Neural progenitor cell (in vitro differentiated cells): ENCODE measurements around the gene NTRK3. TPM values are rescaled to one million over a fixed set of nuclear protein-coding genes. Genes with fewer than 3 reads are reported as not detected.

Source experiments
- DNase-seq: peaks from one replicate; pipeline ENCODE4 v3.0.0-alpha.2; 2016; ENCODE audit warnings: low spot score
- H2AFZ ChIP-seq: fragments of 200-600 bp; sonication (generic); replicated peaks from 2 replicates; pipeline ENCODE4 v1.6.1; 2016; ENCODE audit warnings: antibody characterized with exemption
- H3F3A ChIP-seq: fragments of 200-600 bp; sonication (generic); 2 replicates; pipeline ENCODE4 v1.6.1; 2016; ENCODE audit warnings: antibody characterized with exemption, low read depth
- H3K27ac ChIP-seq: fragments of 200-600 bp; sonication (generic); 2 replicates; pipeline ENCODE4 v1.5.1; 2016; ENCODE audit warnings: mild to moderate bottlenecking
- H3K27me3 ChIP-seq: fragments of 200-600 bp; sonication (generic); 2 replicates; pipeline ENCODE4 v1.6.1; 2016; ENCODE audit warnings: mild to moderate bottlenecking, moderate library complexity
- H3K36me3 ChIP-seq: fragments of 200-600 bp; sonication (generic); 2 replicates; pipeline ENCODE4 v1.5.1; 2016
- H3K4me1 ChIP-seq: fragments of 200-600 bp; sonication (generic); 2 replicates; pipeline ENCODE4 v1.6.1; 2016; ENCODE audit warnings: mixed run types
- H3K4me2 ChIP-seq: fragments of 200-600 bp; sonication (generic); 2 replicates; pipeline ENCODE4 v1.6.1; 2016
- H3K4me3 ChIP-seq: fragments of 200-600 bp; sonication (generic); 2 replicates; pipeline ENCODE4 v1.5.1; 2016
- H3K79me2 ChIP-seq: fragments of 200-600 bp; sonication (generic); 2 replicates; pipeline ENCODE4 v1.6.1; 2016; ENCODE audit warnings: low read depth
- H3K9ac ChIP-seq: fragments of 200-600 bp; sonication (generic); 2 replicates; pipeline ENCODE4 v1.6.1; 2016
- H3K9me3 ChIP-seq: fragments of 200-600 bp; sonication (generic); 2 replicates; pipeline ENCODE4 v1.5.1; 2016; ENCODE audit warnings: low read depth
- H4K20me1 ChIP-seq: fragments of 200-600 bp; sonication (generic); 2 replicates; pipeline ENCODE4 v1.6.1; 2016; ENCODE audit warnings: low read depth
- H3K27ac Mint-ChIP-seq: 3 replicates; pipeline ENCODE4 v1.8.0; 2021; ENCODE audit warnings: mixed read lengths
- H3K27me3 Mint-ChIP-seq: 2 replicates; pipeline ENCODE4 v1.8.0; 2022; ENCODE audit warnings: low read depth, mild to moderate bottlenecking, inconsistent platforms, moderate library complexity, mixed read lengths; ENCODE audit not compliant: insufficient read depth
- H3K36me3 Mint-ChIP-seq: 3 replicates; pipeline ENCODE4 v1.8.0; 2021; ENCODE audit warnings: mixed read lengths
- H3K4me1 Mint-ChIP-seq: 3 replicates; pipeline ENCODE4 v1.8.0; 2021; ENCODE audit warnings: mixed read lengths
- H3K4me3 Mint-ChIP-seq: 3 replicates; pipeline ENCODE4 v1.8.0; 2021; ENCODE audit warnings: mild to moderate bottlenecking, moderate library complexity, mixed read lengths
- H3K9me3 Mint-ChIP-seq: 3 replicates; pipeline ENCODE4 v1.8.0; 2020; ENCODE audit warnings: mixed read lengths
- CTCF ChIP-seq: fragments of 200-600 bp; sonication (generic); IDR thresholded peaks from 2 replicates; pipeline ENCODE4 v1.5.1; 2017; ENCODE audit warnings: antibody characterized with exemption, mild to moderate bottlenecking
- EZH2 ChIP-seq: fragments of 200-600 bp; sonication (generic); IDR thresholded peaks from 2 replicates; pipeline ENCODE4 v1.6.1; 2017; ENCODE audit warnings: antibody characterized with exemption, mild to moderate bottlenecking, moderate library complexity
- EZH2phosphoT487 ChIP-seq: fragments of 200-600 bp; sonication (generic); IDR thresholded peaks from 2 replicates; pipeline ENCODE4 v1.6.1; 2017; ENCODE audit warnings: antibody characterized with exemption
- total RNA-seq: library from RNA; depleted of rRNA; stranded (reverse); fragments of >200 nt; gene quantifications from 2 replicates; pipeline ENCODE4 v1.2.3, GENCODE V29; 2015; ENCODE audit warnings: low replicate concordance

Gene NTRK3
- total RNA-seq, 1 donor from 2014 or later: 2.0 TPM

- no peaks in the 10 kb centered on the region for H4K20me1 ChIP-seq
- H3K27ac Mint-ChIP-seq: no peak overlapping the region
- no peaks in the 10 kb centered on the region for H3K9me3 ChIP-seq
- H3K36me3 Mint-ChIP-seq: no peaks in the 10 kb centered on the region
- no peak overlapping the region for H3K4me3 ChIP-seq
- no peak for DNase-seq
- H3K27me3 ChIP-seq: no peaks in the 10 kb centered on the region
- TF ChIP-seq EZH2: no peak
- TF ChIP-seq CTCF: no peak
- TF ChIP-seq EZH2phosphoT487: no peak
- no peak overlapping the region for H3K4me3 Mint-ChIP-seq
- H3K9ac ChIP-seq: no peak overlapping the region
- H3K4me2 ChIP-seq: no peak overlapping the region
- H3K27ac ChIP-seq: no peak overlapping the region
- no peaks in the 10 kb centered on the region for H3K36me3 ChIP-seq
- no peaks in the 10 kb centered on the region for H3K4me1 ChIP-seq
- no peaks in the 10 kb centered on the region for H3F3A ChIP-seq
- no peaks in the 10 kb centered on the region for H3K9me3 Mint-ChIP-seq
- H2AFZ ChIP-seq: no peak overlapping the region
- peaks cover 10% of the 10 kb centered on the region for H3K27me3 Mint-ChIP-seq
- H3K4me1 Mint-ChIP-seq: peaks cover 23% of the 10 kb centered on the region
- no peaks in the 10 kb centered on the region for H3K79me2 ChIP-seq
Observed at GRCh38 chr15:87967951-87968350, 288.6 kb downstream of the NTRK3 start.

DNA sequence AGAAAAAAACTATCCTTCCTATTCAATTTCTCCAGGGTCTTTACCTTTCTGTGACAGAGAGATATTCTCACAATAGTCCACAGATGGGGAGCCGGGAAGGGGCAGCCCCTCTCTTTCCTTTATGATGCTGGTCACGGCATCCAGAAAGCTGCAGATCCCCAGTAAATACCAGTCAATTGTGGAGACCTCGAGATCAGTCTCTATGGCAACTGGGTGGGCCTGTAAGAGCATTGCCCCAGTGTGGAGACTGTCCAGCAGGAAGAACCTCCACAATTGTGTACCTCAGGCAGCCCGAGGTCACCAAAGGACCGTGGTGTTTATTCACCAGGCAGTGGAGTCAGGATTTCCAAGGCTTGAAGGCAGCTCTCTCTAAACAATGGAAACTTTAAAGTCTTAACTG, 291.2 kb downstream of the NTRK3 start:
- H3K4me3 Mint-ChIP-seq: no peak overlapping the region
- no peaks in the 10 kb centered on the region for H3K9me3 ChIP-seq
- no peaks in the 10 kb centered on the region for H4K20me1 ChIP-seq
- H3K9me3 Mint-ChIP-seq: no peaks in the 10 kb centered on the region
- TF ChIP-seq EZH2 (no peak), EZH2phosphoT487 (no peak), CTCF (no peak)
- H3K4me1 ChIP-seq: no peaks in the 10 kb centered on the region
- no peak overlapping the region for H3K27ac ChIP-seq
- no peak for DNase-seq
- H3K4me2 ChIP-seq: no peak overlapping the region
- H3K27me3 ChIP-seq: no peaks in the 10 kb centered on the region
- no peaks in the 10 kb centered on the region for H3K36me3 ChIP-seq
- no peaks in the 10 kb centered on the region for H3K36me3 Mint-ChIP-seq
- no peak overlapping the region for H3K4me3 ChIP-seq
- H3K4me1 Mint-ChIP-seq: peaks cover 41% of the 10 kb centered on the region
- H3K9ac ChIP-seq: no peak overlapping the region
- H3K79me2 ChIP-seq: no peaks in the 10 kb centered on the region
- H3K27me3 Mint-ChIP-seq: peaks cover 18% of the 10 kb centered on the region
- no peak overlapping the region for H3K27ac Mint-ChIP-seq
- no peaks in the 10 kb centered on the region for H3F3A ChIP-seq
- H2AFZ ChIP-seq: no peak overlapping the region

GRCh38 chr15:87962428-87962827, 294.1 kb downstream of the NTRK3 start:
- Histone ChIP-seq H3K4me2 (no peak overlapping the region), H3K27ac (no peak overlapping the region), H2AFZ (no peak overlapping the region), H3F3A (no peaks in the 10 kb centered on the region), H3K9ac (no peak overlapping the region), H3K79me2 (no peaks in the 10 kb centered on the region), H3K9me3 (no peaks in the 10 kb centered on the region), H4K20me1 (no peaks in the 10 kb centered on the region), H3K36me3 (no peaks in the 10 kb centered on the region), H3K4me3 (no peak overlapping the region), H3K4me1 (no peaks in the 10 kb centered on the region), H3K27me3 (no peaks in the 10 kb centered on the region)
- Mint-ChIP-seq H3K27ac (peak overlapping the region; percentile 38), H3K4me3 (peak overlapping the region; percentile 68), H3K9me3 (no peaks in the 10 kb centered on the region), H3K27me3 (peaks cover 38% of the 10 kb centered on the region), H3K36me3 (no peaks in the 10 kb centered on the region), H3K4me1 (peaks cover 41% of the 10 kb centered on the region)
- DNase-seq: no peak
- TF ChIP-seq EZH2: no peak
- TF ChIP-seq EZH2phosphoT487: peak; percentile 35

- Histone ChIP-seq H3K9me3 (no peaks in the 10 kb centered on the region), H3K4me3 (no peak overlapping the region), H3K27ac (no peak overlapping the region), H3K9ac (no peak overlapping the region), H3K79me2 (no peaks in the 10 kb centered on the region), H3K4me1 (no peaks in the 10 kb centered on the region), H2AFZ (no peak overlapping the region), H3K27me3 (no peaks in the 10 kb centered on the region), H4K20me1 (no peaks in the 10 kb centered on the region), H3K4me2 (no peak overlapping the region), H3F3A (no peaks in the 10 kb centered on the region), H3K36me3 (no peaks in the 10 kb centered on the region)
- TF ChIP-seq CTCF (no peak), EZH2phosphoT487 (no peak), EZH2 (no peak)
- H3K36me3 Mint-ChIP-seq: no peaks in the 10 kb centered on the region
- peaks cover 41% of the 10 kb centered on the region for H3K4me1 Mint-ChIP-seq
- peaks cover 42% of the 10 kb centered on the region for H3K27me3 Mint-ChIP-seq
- H3K9me3 Mint-ChIP-seq: no peaks in the 10 kb centered on the region
- peak overlapping the region; percentile 65 for H3K27ac Mint-ChIP-seq
- H3K4me3 Mint-ChIP-seq: peak overlapping the region; percentile 68
- DNase-seq: no peak
Observed at GRCh38 chr15:87961851-87962420, 294.6 kb downstream of the NTRK3 start.
